IgD-negative memory B cell (primary cell): ENCODE measurements around the gene MACROD1. TPM values are rescaled to one million over a fixed set of nuclear protein-coding genes. Genes with fewer than 3 reads are reported as not detected.
"Not testable (repeated sequence)": the region's sequence is repeated elsewhere in the genome, so short reads cannot be mapped to it uniquely, and the experiment has no call there.

Experiments used
- H3K27ac Mint-ChIP-seq, 3 donors: one replicate each; pipeline ENCODE4 v1.8.0; 2020 to 2022; ENCODE audit warnings: mild to moderate bottlenecking in 3 of 3, mixed read lengths in 3 of 3, moderate library complexity in 1 of 3
- H3K27me3 Mint-ChIP-seq: one replicate; pipeline ENCODE4 v1.8.0; 2021; ENCODE audit warnings: mixed read lengths
- H3K36me3 Mint-ChIP-seq: one replicate; pipeline ENCODE4 v1.8.0; 2020; ENCODE audit warnings: mild to moderate bottlenecking, mixed read lengths
- H3K4me1 Mint-ChIP-seq, 3 donors: one replicate each; pipeline ENCODE4 v1.8.0; 2020 to 2022; ENCODE audit warnings: mixed read lengths in 3 of 3, mild to moderate bottlenecking in 1 of 3
- H3K4me3 Mint-ChIP-seq, 4 donors: one replicate each; pipeline ENCODE4 v1.8.0; 2020 to 2022; ENCODE audit warnings: mild to moderate bottlenecking in 4 of 4, mixed read lengths in 4 of 4, moderate library complexity in 3 of 4
- H3K9me3 Mint-ChIP-seq, 3 donors: one replicate each; pipeline ENCODE4 v1.8.0; 2020 to 2021; ENCODE audit warnings: mixed read lengths in 3 of 3, mild to moderate bottlenecking in 1 of 3
- polyA plus RNA-seq: library from polyadenylated mRNA; unstranded; fragments of 300-500 nt; fragmentation: Illumina TruSeq; gene quantifications from one replicate; pipeline ENCODE4 v1.2.3, GENCODE V29; 2021

MACROD1 gene
- polyA plus RNA-seq, 1 donor from 2014 or later: 9.7 TPM

DNA sequence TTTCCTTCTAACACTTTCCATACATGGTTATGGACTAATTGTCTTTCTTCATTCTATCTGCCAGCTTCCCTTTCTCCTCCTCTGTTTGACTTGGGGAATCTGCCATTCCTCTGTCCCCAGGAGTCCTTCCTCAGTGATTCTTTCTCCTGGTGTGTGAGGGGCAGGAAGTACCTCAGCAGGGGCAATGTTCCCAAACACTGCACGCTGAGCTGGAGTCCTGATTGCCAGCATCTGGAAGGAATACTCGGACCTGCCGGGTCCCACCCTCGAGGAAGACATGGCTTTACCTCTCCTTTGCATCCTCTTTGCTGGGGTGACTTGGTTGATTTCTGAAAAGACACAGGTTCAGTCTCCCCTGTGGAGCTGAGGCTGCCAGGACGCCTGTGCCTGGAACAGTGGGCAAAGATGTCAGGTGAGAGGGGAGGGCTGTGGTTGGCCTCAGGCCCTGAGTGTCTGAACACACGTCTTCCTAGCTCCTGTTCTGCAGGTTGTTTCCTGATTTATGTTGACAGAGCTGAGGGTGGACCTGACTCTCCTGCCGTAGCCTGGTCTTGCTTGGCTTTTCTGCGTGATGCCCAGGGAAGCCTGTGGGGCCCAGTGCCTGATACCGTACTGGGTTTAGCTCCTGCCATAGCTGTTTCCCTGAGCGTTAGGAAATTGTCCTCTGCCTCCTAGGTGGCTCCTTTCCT lies 187.2 kb downstream of the MACROD1 start:
- H3K27ac Mint-ChIP-seq: peak overlapping the region in 1 of 3 donors; percentile 81
- H3K4me1 Mint-ChIP-seq: peaks cover 21 to 28% (median 27%) of the 10 kb centered on the region in 3 donors
- peaks cover 2% of the 10 kb centered on the region for H3K36me3 Mint-ChIP-seq
- H3K9me3 Mint-ChIP-seq: no peaks in the 10 kb centered on the region
- peak overlapping the region in 2 of 4 donors; percentile 39 to 85 for H3K4me3 Mint-ChIP-seq
- H3K27me3 Mint-ChIP-seq: no peaks in the 10 kb centered on the region

DNA sequence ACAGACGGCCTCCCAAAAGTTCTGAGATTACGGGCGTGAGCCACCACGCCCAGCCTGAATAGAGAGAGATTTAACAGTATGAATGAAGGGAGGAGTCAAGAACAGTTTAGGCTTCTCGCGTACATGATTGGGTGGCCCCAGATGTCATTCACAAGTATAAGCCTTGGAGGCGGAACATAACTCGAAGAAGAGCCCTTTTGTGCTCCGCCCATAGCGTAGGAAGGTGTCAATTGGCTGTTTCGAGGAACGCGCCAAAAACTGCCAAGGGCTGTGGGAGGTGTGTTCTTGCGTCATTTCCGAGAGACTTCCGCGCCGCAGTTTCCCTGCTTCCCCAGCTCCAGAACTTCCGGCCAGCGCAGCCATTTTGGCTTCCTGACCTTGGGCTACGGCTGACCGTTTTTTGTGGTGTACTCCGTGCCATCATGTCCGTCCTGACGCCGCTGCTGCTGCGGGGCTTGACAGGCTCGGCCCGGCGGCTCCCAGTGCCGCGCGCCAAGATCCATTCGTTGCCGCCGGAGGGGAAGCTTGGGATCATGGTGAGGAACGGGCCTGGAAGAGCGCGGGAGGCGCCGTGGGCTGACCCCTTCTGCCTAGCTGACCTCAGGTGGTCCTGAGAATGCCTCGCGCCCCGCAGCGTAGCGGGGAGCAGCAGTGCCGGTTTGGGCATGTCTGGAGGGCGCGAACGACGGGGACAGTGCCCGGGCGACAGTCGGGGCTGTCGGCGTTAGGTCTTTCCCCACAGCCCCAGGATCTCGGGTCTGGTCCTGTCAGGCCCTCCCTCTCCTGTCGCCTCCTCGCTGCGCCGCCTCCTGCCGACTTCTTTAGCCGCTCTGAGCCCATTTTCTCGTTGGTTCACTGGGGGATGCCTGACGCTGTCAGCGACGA lies 191.4 kb downstream of the MACROD1 start, which contains the start of gene COX8A:
COX8A (plus strand) TSS at position 362 of the 885 bp plus-strand sequence; CDS start at position 423, 61 bp downstream.
- peak within 1 kb of the TSS; percentile 97 to 100 (median 100) for H3K4me3 Mint-ChIP-seq
- H3K27ac Mint-ChIP-seq: peak within 1 kb of the TSS; percentile 87 to 99 (median 98)
- H3K27me3 Mint-ChIP-seq: peaks cover 2% of the 10 kb centered on the region
- peaks cover 2% of the 10 kb centered on the region for H3K36me3 Mint-ChIP-seq
- peaks cover 15 to 23% (median 21%) of the 10 kb centered on the region in 3 donors for H3K4me1 Mint-ChIP-seq
- no peaks in the 10 kb centered on the region for H3K9me3 Mint-ChIP-seq

DNA sequence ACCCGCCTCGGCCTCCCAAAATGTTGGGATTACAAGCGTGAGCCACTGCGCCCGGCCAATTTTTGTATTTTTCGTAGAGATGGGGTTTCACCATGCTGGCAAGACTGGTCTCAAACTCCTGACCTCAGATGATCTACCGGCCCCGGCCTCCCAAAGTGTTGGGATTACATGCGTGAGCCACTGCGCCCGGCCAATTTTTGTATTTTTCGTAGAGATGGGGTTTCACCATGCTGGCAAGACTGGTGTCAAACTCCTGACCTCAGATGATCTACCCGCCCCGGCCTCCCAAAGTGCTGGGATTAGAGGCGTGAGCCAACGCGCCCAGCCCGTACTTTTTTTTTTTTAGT lies 192.0 kb downstream of the MACROD1 start:
- peaks cover 15 to 23% (median 21%) of the 10 kb centered on the region in 3 donors for H3K4me1 Mint-ChIP-seq
- peak overlapping the region; percentile 87 to 99 (median 98) for H3K27ac Mint-ChIP-seq
- not testable (repeated sequence) for H3K36me3 Mint-ChIP-seq, H3K9me3 Mint-ChIP-seq, H3K27me3 Mint-ChIP-seq
- peak overlapping the region; percentile 97 to 100 (median 100) for H3K4me3 Mint-ChIP-seq

DNA sequence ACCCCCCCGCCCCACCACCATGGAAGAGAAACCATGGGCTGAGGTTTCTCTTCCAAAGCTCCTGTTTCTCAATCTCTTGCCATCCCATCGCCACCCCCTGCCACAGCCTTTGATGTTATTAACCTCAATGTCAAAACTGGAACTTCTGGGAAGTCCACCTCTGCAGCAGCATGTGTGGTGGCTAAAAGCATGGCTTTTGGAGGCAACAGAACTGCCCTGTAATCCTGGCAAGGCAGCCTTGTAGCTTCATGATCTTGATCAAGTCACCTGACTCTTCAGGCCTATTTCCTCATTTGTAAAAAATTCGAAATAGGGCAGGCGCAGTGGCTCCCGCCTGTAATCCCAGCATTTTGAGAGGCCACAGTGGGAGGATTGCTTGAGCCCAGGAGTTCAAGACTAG lies 195.0 kb downstream of the MACROD1 start:
- Mint-ChIP-seq H3K4me3 (no peak overlapping the region), H3K36me3 (peaks cover 2% of the 10 kb centered on the region), H3K9me3 (no peaks in the 10 kb centered on the region), H3K4me1 (peaks cover 9 to 13% (median 12%) of the 10 kb centered on the region in 3 donors), H3K27ac (no peak overlapping the region), H3K27me3 (peaks cover 4% of the 10 kb centered on the region)

DNA sequence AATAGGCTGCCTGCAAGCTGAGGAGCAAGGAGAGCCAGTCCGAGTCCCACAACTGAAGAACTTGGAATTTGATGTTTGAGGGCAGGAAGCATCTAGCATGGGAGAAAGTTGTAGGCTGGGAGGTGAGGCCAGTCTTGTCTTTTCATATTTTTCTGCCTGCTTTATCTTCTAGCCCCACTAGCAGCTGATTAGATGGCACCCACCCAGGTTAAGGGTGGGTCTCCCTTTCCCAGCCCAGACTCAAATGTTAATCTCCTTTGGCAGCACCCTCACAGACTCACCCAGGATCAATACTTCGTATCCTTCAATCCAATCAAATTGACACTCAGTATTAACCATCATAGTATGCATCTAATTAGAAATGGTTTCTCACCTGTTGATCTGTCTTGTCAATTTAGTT lies 196.5 kb downstream of the MACROD1 start:
- peaks cover 5 to 9% (median 6%) of the 10 kb centered on the region in 3 donors for H3K4me1 Mint-ChIP-seq
- no peak overlapping the region for H3K27ac Mint-ChIP-seq
- H3K36me3 Mint-ChIP-seq: peaks cover under 1% of the 10 kb centered on the region
- H3K4me3 Mint-ChIP-seq: no peak overlapping the region
- H3K27me3 Mint-ChIP-seq: peaks cover 4% of the 10 kb centered on the region
- H3K9me3 Mint-ChIP-seq: no peaks in the 10 kb centered on the region

DNA sequence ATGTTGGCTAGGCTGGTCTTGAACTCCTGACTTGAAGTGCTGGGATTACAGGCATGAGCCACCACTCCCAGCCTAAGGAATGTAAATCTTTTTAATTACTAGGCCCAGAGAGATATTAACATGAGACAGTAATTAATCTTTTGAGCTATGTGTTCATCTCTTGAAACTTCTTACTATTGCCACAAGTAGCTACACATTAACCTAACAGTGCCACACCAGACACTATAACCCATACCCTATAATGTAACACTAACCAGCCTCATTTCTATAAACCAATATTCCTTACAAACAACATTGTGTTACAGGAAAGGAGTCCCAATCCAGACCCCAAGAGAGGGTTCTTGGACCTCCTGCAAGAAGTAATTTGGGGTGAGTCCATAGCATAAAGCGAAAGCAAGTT lies 199.5 kb downstream of the MACROD1 start:
- Mint-ChIP-seq H3K27me3 (peaks cover 4% of the 10 kb centered on the region), H3K27ac (peak overlapping the region in 1 of 3 donors; percentile 63), H3K4me3 (no peak overlapping the region), H3K36me3 (no peaks in the 10 kb centered on the region), H3K4me1 (no peaks in the 10 kb centered on the region), H3K9me3 (no peaks in the 10 kb centered on the region)

DNA sequence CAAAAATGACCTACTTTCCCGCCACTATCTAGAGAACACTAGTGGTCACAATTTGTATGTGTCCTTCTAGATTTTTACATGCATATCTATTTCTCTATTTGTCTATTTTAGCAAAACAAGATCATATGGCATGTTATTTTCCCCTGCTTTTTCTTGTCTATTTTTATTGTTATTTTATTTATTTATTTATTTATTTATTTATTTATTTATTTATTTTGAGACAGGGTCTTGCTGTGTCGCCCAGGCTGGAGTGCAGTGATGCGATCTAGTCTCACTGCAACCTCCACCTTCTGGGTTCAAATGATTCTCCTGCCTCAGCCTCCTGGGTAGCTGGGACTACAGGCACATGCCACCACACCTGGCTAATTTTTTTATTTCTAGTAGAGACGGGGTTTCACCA lies 202.0 kb downstream of the MACROD1 start:
- H3K27me3 Mint-ChIP-seq, H3K9me3 Mint-ChIP-seq, H3K4me3 Mint-ChIP-seq, H3K36me3 Mint-ChIP-seq, H3K4me1 Mint-ChIP-seq: not testable (repeated sequence)
- peak overlapping the region in 1 of 3 donors; percentile 19 for H3K27ac Mint-ChIP-seq

DNA sequence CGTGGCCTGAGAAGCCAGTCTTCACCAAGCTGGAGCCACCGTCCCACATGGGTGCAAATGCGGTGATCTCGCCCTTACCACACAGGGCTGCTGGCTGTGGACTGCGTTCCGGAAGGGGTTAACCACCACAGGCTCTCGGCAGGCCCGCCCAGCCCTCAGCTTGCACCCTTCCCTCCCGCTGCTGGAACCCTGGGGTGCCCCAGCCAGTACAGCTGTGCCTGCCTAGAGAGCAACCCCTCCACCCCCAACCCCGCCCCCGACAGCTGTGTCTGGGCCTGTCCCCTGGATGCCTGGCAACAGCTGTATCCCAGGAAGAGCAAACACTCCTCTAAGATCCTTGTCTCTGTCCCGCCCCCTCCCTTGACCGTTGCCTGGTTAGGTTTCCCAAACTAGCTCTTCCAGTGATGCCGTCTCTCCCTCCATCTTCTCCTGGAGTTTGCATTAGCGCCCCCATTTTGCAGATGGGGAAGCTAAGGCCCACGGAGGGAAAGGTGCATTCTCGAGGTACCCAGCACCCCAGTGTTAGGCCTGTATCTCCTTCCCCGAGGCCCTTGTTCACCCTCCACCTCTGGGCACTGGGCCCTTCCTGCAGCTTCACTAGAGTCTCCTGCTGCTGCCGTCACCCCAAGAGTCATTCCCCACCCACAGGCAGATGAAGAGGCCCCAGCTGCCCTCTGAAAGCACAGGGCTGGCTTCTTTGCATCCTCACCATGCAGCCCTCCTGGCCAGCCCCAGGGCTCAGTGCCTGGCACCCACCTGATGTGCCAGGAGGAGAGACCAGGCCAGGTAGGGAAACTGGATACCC lies 204.1 kb downstream of the MACROD1 start:
- no peak overlapping the region for H3K4me3 Mint-ChIP-seq
- no peak overlapping the region for H3K27ac Mint-ChIP-seq
- H3K27me3 Mint-ChIP-seq: no peaks in the 10 kb centered on the region
- H3K4me1 Mint-ChIP-seq: no peaks in the 10 kb centered on the region
- no peaks in the 10 kb centered on the region for H3K36me3 Mint-ChIP-seq
- H3K9me3 Mint-ChIP-seq: no peaks in the 10 kb centered on the region

DNA sequence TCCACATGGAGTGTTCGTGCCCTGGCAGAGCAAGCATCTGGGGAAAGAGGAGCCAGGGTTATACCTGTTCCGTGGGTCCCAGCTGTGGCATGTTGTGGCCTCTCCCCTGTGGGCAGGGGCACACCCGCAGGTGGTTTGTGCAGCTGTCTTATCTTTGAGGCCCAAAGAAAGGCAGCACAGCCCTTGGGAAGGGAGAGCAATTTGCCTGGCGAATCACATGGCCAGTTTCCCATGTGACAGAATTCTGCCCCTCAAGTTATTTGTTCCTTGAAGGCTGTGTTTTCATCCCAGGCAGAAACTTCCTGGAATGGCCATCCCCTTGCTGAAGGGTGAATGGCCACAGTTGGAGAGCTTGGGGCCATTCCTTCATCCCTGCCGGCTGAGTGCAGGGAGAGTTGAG lies 207.9 kb downstream of the MACROD1 start:
- Mint-ChIP-seq H3K36me3 (peaks cover 4% of the 10 kb centered on the region), H3K4me3 (no peak overlapping the region), H3K27me3 (no peaks in the 10 kb centered on the region), H3K27ac (no peak overlapping the region), H3K4me1 (no peaks in the 10 kb centered on the region), H3K9me3 (no peaks in the 10 kb centered on the region)

DNA sequence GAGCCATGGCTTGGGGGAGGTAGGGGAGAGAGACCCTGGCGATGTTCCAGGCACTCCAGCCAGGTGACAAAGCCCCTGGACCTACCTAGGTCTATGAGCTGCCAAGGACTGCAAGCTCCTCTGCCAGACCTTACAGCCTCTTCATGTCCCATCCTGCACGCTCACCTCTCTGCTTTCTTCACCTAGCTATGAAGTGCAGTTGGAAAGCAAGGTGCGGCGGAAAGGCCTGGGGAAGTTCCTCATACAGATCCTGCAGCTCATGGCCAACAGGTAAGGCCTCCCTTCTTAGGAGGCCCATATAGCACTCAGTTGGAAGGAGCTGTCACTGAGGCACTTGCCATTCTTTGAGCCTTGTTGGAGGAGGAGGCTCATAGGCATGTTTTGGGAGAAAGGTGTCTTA lies 213.3 kb downstream of the MACROD1 start:
- H3K9me3 Mint-ChIP-seq: no peaks in the 10 kb centered on the region
- H3K4me1 Mint-ChIP-seq: peaks cover 4 to 15% (median 12%) of the 10 kb centered on the region in 3 donors
- peak overlapping the region in 1 of 4 donors; percentile 68 for H3K4me3 Mint-ChIP-seq
- peaks cover 9% of the 10 kb centered on the region for H3K36me3 Mint-ChIP-seq
- H3K27me3 Mint-ChIP-seq: no peaks in the 10 kb centered on the region
- H3K27ac Mint-ChIP-seq: no peak overlapping the region

DNA sequence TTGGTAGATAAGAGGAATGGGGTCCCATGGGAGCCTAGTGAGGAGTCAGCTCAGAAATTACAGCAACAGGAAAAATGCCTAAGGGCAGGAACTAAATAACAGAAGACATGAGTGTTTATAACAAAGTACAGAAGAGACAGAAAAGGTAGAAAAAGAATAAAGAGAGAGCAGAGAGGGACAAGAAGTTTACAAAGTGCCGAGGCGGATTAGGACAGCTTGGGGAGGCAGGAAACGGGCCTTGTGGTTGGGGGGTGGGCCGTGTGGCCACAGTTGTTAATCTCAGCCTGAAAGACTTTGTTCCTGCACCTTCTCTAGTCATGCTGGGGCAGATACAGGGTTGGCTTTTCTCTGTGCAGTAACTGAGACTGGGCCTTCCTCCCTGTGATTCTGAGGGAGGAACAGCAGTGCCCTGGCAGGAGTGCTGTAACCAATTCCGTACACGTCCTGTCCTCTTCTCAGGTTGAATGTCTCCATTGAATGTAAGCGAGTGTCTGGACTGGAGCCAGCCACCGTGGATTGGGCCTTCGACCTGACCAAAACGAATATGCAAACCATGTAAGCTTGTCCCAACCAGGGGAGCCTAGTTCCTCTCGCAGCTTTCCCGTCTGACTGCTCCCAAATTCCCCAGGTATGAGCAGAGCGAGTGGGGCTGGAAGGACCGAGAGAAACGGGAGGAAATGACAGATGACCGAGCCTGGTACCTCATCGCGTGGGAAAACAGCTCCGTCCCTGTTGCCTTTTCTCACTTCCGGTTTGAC lies 214.0 kb downstream of the MACROD1 start:
- peak overlapping the region in 2 of 4 donors; percentile 68 to 80 for H3K4me3 Mint-ChIP-seq
- H3K4me1 Mint-ChIP-seq: peaks cover 4 to 15% (median 12%) of the 10 kb centered on the region in 3 donors
- peaks cover 9% of the 10 kb centered on the region for H3K36me3 Mint-ChIP-seq
- peak overlapping the region; percentile 52 to 86 (median 79) for H3K27ac Mint-ChIP-seq
- no peaks in the 10 kb centered on the region for H3K9me3 Mint-ChIP-seq
- no peaks in the 10 kb centered on the region for H3K27me3 Mint-ChIP-seq
